SU-DHL-6 (cell line): ENCODE measurements around the gene CLMN.

Source experiments
- H2AFZ ChIP-seq: fragments of 200-600 bp; sonication (generic); 2 replicates; pipeline ENCODE4 v1.6.1; 2014; ENCODE audit warnings: low read depth, mild to moderate bottlenecking, moderate library complexity, mixed read lengths, antibody characterized with exemption, low read length; ENCODE audit not compliant: severe bottlenecking
- H3F3A ChIP-seq: fragments of 200-600 bp; shearing (Covaris generic); 2 replicates; pipeline ENCODE4 v1.6.0; 2016; ENCODE audit warnings: antibody characterized with exemption, mild to moderate bottlenecking; ENCODE audit not compliant: insufficient read depth
- H3K27ac ChIP-seq: fragments of 200-600 bp; sonication (generic); 2 replicates; pipeline ENCODE4 v1.5.1; 2016; ENCODE audit warnings: low read depth, mild to moderate bottlenecking, low read length, moderate library complexity, mixed read lengths
- H3K27me3 ChIP-seq: fragments of 200-600 bp; sonication (generic), shearing (Covaris generic); 2 replicates; pipeline ENCODE4 v1.6.0; 2014; ENCODE audit warnings: mild to moderate bottlenecking, low read length
- H3K36me3 ChIP-seq: fragments of 200-600 bp; sonication (generic); 2 replicates; pipeline ENCODE4 v1.6.1; 2014; ENCODE audit warnings: mild to moderate bottlenecking, low read length, mixed read lengths
- H3K4me2 ChIP-seq: fragments of 300-600, 200-600 bp; shearing (Covaris generic), sonication (generic); 2 replicates; pipeline ENCODE4 v1.6.0; 2014; ENCODE audit warnings: low read length, low read depth, mild to moderate bottlenecking; ENCODE audit not compliant: poor library complexity, severe bottlenecking
- H3K4me3 ChIP-seq: fragments of 200-600 bp; sonication (generic); 2 replicates; pipeline ENCODE4 v1.5.1; 2014; ENCODE audit warnings: antibody characterized with exemption, low read length, mild to moderate bottlenecking, mixed read lengths; ENCODE audit not compliant: insufficient read depth, poor library complexity, severe bottlenecking
- H3K79me2 ChIP-seq: fragments of 200-600 bp; sonication (generic); 2 replicates; pipeline ENCODE4 v1.6.1; 2014; ENCODE audit warnings: mild to moderate bottlenecking, low read length, moderate library complexity; ENCODE audit not compliant: insufficient read depth
- H3K9ac ChIP-seq: fragments of 200-600 bp; sonication (generic); 2 replicates; pipeline ENCODE4 v1.7.0; 2014; ENCODE audit warnings: mild to moderate bottlenecking, low read length
- H3K9me2 ChIP-seq: fragments of 200-600 bp; sonication (generic); replicated peaks from 2 replicates; pipeline ENCODE4 v1.6.1; 2014; ENCODE audit warnings: low read length; ENCODE audit not compliant: insufficient read depth
- H3K9me3 ChIP-seq: fragments of 200-600 bp; sonication (generic); 2 replicates; pipeline ENCODE4 v1.6.1; 2014; ENCODE audit warnings: low read length, mixed read lengths; ENCODE audit not compliant: insufficient read depth
- H4K20me1 ChIP-seq: fragments of 200-600 bp; sonication (generic); 2 replicates; pipeline ENCODE4 v1.6.1; 2014; ENCODE audit warnings: low read depth, mild to moderate bottlenecking, antibody characterized with exemption, low read length, moderate library complexity, mixed read lengths
- EZH2phosphoT487 ChIP-seq: fragments of 200-600 bp; sonication (generic), shearing (Covaris generic); conservative IDR thresholded peaks from 2 replicates; pipeline ENCODE4 v1.6.1; 2018; ENCODE audit warnings: mild to moderate bottlenecking, antibody characterized with exemption, low read length, moderate library complexity, mixed read lengths
- TF ChIP-seq, protein P1 (sequence below): fragments of 200-600 bp; sonication (generic); IDR thresholded peaks from one replicate; pipeline ENCODE4 v1.5.1; 2017; ENCODE audit warnings: antibody characterized with exemption, mild to moderate bottlenecking, low read length, moderate library complexity; ENCODE audit not compliant: insufficient read depth, poor library complexity, severe bottlenecking

Gene CLMN

DNA sequence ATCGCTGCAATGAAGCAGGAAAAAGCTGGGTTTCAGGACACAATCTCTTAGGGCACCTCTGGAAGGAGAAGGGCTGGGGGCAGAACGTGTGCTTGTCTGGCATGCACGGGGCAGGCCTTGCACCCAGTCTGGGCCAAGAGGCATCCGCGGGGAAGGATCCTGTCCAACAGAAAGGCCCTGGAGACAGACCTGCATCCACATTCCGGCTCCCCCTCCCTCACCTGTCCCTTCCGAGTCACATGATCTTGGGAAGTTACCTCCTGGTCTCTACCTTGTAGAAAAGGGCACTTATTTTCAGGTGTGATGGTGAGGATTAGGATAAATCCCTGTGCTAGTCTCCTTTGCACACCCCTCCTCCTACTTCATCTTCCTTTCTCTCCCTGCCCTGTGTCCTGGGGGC lies 25.4 kb downstream of the CLMN start:
- Histone ChIP-seq H3K9ac (no peak overlapping the region), H3K9me3 (no peaks in the 10 kb centered on the region), H3K9me2 (no peaks in the 10 kb centered on the region), H2AFZ (no peak overlapping the region), H3K79me2 (no peaks in the 10 kb centered on the region), H3F3A (no peaks in the 10 kb centered on the region), H3K4me3 (no peak overlapping the region), H3K4me2 (no peak overlapping the region), H3K36me3 (no peaks in the 10 kb centered on the region), H3K27me3 (no peaks in the 10 kb centered on the region), H3K27ac (no peak overlapping the region), H4K20me1 (no peaks in the 10 kb centered on the region)
- TF ChIP-seq, protein P1, sequence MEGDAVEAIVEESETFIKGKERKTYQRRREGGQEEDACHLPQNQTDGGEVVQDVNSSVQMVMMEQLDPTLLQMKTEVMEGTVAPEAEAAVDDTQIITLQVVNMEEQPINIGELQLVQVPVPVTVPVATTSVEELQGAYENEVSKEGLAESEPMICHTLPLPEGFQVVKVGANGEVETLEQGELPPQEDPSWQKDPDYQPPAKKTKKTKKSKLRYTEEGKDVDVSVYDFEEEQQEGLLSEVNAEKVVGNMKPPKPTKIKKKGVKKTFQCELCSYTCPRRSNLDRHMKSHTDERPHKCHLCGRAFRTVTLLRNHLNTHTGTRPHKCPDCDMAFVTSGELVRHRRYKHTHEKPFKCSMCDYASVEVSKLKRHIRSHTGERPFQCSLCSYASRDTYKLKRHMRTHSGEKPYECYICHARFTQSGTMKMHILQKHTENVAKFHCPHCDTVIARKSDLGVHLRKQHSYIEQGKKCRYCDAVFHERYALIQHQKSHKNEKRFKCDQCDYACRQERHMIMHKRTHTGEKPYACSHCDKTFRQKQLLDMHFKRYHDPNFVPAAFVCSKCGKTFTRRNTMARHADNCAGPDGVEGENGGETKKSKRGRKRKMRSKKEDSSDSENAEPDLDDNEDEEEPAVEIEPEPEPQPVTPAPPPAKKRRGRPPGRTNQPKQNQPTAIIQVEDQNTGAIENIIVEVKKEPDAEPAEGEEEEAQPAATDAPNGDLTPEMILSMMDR = no peak
- TF ChIP-seq EZH2phosphoT487 = no peak

DNA sequence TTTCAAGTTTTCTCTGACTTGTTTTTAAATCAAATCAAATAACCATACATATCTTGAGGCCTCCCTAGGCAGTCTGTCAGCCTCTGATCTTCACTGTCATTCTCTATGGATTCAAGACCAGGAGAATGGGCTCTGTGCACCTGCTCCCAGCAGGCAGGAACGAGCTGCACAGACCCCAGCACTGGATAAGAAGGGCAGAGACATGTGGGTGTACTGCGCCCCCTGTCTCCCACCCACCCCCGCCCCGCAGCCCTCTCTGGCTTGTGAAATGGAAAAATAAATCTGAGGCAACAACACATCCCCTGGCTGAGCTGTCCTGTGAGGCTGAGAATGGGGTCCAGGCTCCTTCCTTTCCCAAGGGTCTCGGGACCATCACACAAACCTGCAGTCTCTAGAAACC lies 26.3 kb downstream of the CLMN start:
- no peak overlapping the region for H3K9ac ChIP-seq
- no peak overlapping the region for H2AFZ ChIP-seq
- no peak overlapping the region for H3K27ac ChIP-seq
- no peaks in the 10 kb centered on the region for H3F3A ChIP-seq
- H3K27me3 ChIP-seq = no peaks in the 10 kb centered on the region
- H3K79me2 ChIP-seq = no peaks in the 10 kb centered on the region
- H3K9me2 ChIP-seq = no peaks in the 10 kb centered on the region
- no peak overlapping the region for H3K4me2 ChIP-seq
- no peaks in the 10 kb centered on the region for H3K36me3 ChIP-seq
- H3K9me3 ChIP-seq = no peaks in the 10 kb centered on the region
- no peaks in the 10 kb centered on the region for H4K20me1 ChIP-seq
- H3K4me3 ChIP-seq = no peak overlapping the region
- TF ChIP-seq, protein P1 = no peak
- no peak for TF ChIP-seq EZH2phosphoT487

DNA sequence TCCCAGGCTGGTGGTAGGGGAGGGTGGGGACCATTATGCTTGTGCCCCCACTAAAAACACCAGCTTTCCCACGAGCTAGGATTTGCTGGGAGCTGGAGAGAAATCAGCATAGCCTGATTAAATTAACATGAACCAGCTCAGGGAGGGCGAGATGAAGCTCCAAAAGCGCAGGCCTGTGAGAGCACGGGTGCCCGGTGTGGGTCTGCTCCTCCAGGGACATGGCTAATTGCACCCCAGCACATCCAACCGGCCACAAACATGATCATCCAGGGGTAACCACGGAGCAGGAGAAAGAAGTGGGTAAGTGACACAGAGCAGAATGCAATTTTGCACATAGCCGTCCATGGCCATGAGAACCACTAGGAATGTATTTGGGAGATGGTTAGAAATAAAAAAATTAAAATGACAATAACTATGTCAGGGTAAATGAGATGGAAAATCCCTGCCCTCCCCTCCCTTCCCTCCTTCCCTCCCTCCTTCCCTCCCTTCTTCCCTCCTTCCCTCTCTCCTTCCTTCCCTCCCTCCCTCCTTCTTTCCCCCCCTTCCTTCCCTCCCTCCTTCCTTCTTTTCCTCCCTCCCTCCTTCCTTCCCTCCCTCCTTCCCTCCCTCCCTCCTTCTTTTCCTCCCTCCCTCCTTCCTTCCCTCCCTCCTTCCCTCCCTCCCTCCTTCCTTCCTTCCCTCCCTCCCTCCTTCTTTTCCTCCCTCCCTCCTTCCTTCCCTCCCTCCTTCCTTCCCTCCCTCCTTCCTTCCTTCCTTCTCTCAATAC lies 26.9 kb downstream of the CLMN start:
- no peaks in the 10 kb centered on the region for H4K20me1 ChIP-seq
- no peaks in the 10 kb centered on the region for H3K9me2 ChIP-seq
- no peak overlapping the region for H3K27ac ChIP-seq
- H3K4me2 ChIP-seq = no peak overlapping the region
- TF ChIP-seq, protein P1 = no peak
- no peak for TF ChIP-seq EZH2phosphoT487
- no peaks in the 10 kb centered on the region for H3K27me3 ChIP-seq
- H3K4me3 ChIP-seq = no peak overlapping the region
- H2AFZ ChIP-seq = no peak overlapping the region
- no peak overlapping the region for H3K9ac ChIP-seq
- H3K79me2 ChIP-seq = no peaks in the 10 kb centered on the region
- H3K36me3 ChIP-seq = no peaks in the 10 kb centered on the region
- no peaks in the 10 kb centered on the region for H3F3A ChIP-seq
- no peaks in the 10 kb centered on the region for H3K9me3 ChIP-seq
